SH-SY5Y (cell line): ENCODE measurements around the gene IPO9.

Experiments
- GATA2 ChIP-seq: IDR thresholded peaks from 2 replicates; pipeline ENCODE4 v1.6.1; 2011; ENCODE audit warnings: mild to moderate bottlenecking, low read depth, low read length
- GATA3 ChIP-seq: IDR thresholded peaks from 2 replicates; pipeline ENCODE4 v1.6.1; 2011; ENCODE audit warnings: low read depth, mild to moderate bottlenecking, low read length, moderate library complexity

Gene IPO9

GRCh38 chr1:201849372-201850052 lies 20.6 kb downstream of the IPO9 start:
- TF ChIP-seq GATA2: no peak
- TF ChIP-seq GATA3: no peak

GRCh38 chr1:201850053-201850397 lies 21.1 kb downstream of the IPO9 start:
- TF ChIP-seq GATA3 (no peak), GATA2 (no peak)

GRCh38 chr1:201851949-201852348 lies 23.0 kb downstream of the IPO9 start:
- TF ChIP-seq GATA3: no peak
- TF ChIP-seq GATA2: no peak

GRCh38 chr1:201859424-201859823 lies 30.5 kb downstream of the IPO9 start:
- TF ChIP-seq GATA2: no peak
- TF ChIP-seq GATA3: no peak

GRCh38 chr1:201861448-201861847 lies 32.5 kb downstream of the IPO9 start:
- TF ChIP-seq GATA2 (no peak), GATA3 (no peak)

GRCh38 chr1:201870397-201870796 lies 41.4 kb downstream of the IPO9 start:
- TF ChIP-seq GATA2: no peak
- TF ChIP-seq GATA3: no peak

- TF ChIP-seq GATA2 (no peak), GATA3 (no peak)
These were observed 45.7 kb downstream of the IPO9 start for GRCh38 chr1:201874672-201875071.

- TF ChIP-seq GATA2 (no peak), GATA3 (no peak)
These were observed 47.3 kb downstream of the IPO9 start for GRCh38 chr1:201876148-201876818.

GRCh38 chr1:201877877-201878401 lies 49.0 kb downstream of the IPO9 start:
- TF ChIP-seq GATA2 (no peak), GATA3 (no peak)

- TF ChIP-seq GATA2: no peak
- no peak for TF ChIP-seq GATA3
These were observed 52.1 kb downstream of the IPO9 start for GRCh38 chr1:201880928-201881571.

- TF ChIP-seq GATA2: no peak
These were observed 52.7 kb downstream of the IPO9 start for GRCh38 chr1:201881617-201882016.

- TF ChIP-seq GATA3: no peak
- TF ChIP-seq GATA2: no peak
These were observed 53.7 kb downstream of the IPO9 start for GRCh38 chr1:201882665-201883132.

- TF ChIP-seq GATA3: no peak
- TF ChIP-seq GATA2: no peak
These were observed 54.3 kb downstream of the IPO9 start for GRCh38 chr1:201883266-201883665.

- no peak for TF ChIP-seq GATA3
- TF ChIP-seq GATA2: no peak
These were observed 54.8 kb downstream of the IPO9 start for GRCh38 chr1:201883786-201884185.

- TF ChIP-seq GATA3 (no peak), GATA2 (no peak)
These were observed 55.5 kb downstream of the IPO9 start for GRCh38 chr1:201884425-201884824.

- no peak for TF ChIP-seq GATA2
- no peak for TF ChIP-seq GATA3
These were observed 56.6 kb downstream of the IPO9 start for GRCh38 chr1:201885531-201886075.
